ENCODE measurements around the gene NUDT15.
"Not testable (repeated sequence)": the region's sequence is repeated elsewhere in the genome, so short reads cannot be mapped to it uniquely, and the experiment has no call there.

- TF ChIP-seq CBX8 (IDR thresholded peaks at IDR 0.05; ENCODE audit: borderline replicate concordance, low read depth, low read length); MAX (IDR thresholded peaks at IDR 0.05); TEAD4 (IDR thresholded peaks at IDR 0.05; ENCODE audit: low read depth, low read length): not testable (repeated sequence)
- TF ChIP-seq, protein P1, sequence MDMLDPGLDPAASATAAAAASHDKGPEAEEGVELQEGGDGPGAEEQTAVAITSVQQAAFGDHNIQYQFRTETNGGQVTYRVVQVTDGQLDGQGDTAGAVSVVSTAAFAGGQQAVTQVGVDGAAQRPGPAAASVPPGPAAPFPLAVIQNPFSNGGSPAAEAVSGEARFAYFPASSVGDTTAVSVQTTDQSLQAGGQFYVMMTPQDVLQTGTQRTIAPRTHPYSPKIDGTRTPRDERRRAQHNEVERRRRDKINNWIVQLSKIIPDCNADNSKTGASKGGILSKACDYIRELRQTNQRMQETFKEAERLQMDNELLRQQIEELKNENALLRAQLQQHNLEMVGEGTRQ (IDR thresholded peaks at IDR 0.05; ENCODE audit: low read length): not testable (repeated sequence)
Measured at GRCh38 chr13:48058536-48058935, 21.0 kb downstream of the NUDT15 start.
